GM18499 (cell line): ENCODE measurements around the gene ERVH48-1.
"Not testable (repeated sequence)": the region's sequence is repeated elsewhere in the genome, so short reads cannot be mapped to it uniquely, and the experiment has no call there.

Experiments
- ATAC-seq: cut with Tn5 transposase; IDR thresholded peaks from one replicate; pipeline ENCODE4 v1.9.1; 2021; ENCODE audit warnings: moderate number of reproducible peaks; ENCODE audit not compliant: insufficient read depth, unreplicated experiment

Gene ERVH48-1

DNA sequence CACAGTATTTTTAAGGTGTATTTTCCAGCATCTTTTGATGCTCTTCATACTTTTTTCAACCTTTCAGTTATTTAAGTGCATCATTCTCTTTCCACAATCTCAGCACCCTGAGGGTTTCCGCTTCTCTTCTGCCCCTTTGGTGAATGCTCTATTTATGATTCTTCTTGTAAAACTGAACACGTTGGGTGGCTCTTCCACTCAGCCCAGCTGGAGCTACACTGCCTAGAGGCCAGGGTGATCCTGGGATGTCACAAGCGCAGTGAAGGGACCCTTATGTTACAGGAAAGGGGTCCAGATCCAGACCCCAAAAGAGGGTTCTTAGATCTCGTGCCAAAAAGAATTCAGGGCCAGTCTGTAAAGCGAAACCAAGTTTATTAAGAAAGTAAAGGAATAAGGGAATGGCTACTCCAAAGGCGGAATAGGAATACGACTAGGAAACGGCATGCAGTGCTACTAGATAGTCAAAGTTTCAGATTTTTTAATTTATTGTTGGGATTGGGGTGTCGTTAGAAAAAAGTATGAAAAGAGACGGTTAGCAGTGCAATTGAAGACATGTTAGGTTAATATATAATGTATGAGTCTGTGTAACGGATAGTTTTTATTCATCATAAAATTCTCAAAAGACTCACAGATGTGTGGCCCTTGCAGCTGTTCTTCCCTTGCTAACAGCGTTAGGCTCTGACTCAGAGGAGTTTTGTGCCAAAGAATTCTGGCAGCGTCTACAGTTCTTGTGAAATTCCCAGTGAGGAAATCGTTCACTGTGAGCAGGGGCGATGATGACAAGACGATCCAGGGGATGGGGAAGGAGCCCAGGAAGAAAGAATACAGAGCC is 14.4 kb upstream of the ERVH48-1 start:
- ATAC-seq: no peak

DNA sequence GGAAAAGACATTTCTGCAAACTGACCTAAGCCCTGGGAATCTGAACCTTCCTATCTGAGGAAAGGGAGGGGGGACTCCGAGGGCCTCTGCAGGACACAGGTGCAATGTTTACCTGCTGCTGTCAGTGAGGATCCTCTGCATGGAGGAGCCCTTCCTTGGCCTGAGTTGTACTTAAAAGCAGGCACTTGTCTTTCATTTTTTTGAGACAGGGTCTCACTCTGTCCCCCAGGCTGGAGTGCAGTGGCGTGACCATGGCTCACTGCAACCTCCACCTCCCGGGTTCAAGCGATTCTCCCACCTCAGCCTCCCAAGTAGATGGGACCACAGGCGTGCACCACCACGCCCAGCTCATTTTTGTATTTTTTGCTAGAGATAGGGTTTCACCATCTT is 13.2 kb upstream of the ERVH48-1 start:
- ATAC-seq: not testable (repeated sequence)

DNA sequence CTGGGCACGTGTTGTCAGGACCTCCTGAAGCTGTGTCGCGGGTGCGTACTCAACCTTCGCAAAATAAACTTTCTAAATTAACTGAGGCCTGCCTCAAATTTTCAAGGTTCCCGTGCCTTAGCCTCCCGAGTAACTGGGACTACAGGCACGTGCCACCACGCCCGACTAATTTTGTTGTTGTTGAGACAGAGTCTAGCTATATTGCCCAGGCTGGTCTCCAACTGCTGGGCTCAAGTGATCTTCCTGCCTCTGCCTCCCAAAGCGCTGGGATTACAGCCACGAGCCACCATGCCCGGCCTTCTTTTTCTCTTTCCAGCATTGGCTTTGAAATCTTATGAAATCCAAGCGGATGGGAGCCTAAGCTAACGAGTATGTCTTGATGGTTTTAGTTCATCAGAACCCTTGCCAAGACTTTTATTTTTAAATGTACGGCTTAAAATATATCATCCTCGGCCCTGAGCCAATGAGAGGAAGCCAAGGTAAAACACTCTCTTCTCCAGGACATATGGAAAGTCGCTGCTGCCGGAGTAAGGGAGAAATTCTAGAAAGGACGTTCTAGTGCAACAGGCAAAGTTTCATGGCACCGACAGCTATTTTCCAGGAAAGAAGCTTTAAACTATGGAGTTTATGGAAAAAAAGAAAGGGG is 12.7 kb upstream of the ERVH48-1 start:
- ATAC-seq: no peak

DNA sequence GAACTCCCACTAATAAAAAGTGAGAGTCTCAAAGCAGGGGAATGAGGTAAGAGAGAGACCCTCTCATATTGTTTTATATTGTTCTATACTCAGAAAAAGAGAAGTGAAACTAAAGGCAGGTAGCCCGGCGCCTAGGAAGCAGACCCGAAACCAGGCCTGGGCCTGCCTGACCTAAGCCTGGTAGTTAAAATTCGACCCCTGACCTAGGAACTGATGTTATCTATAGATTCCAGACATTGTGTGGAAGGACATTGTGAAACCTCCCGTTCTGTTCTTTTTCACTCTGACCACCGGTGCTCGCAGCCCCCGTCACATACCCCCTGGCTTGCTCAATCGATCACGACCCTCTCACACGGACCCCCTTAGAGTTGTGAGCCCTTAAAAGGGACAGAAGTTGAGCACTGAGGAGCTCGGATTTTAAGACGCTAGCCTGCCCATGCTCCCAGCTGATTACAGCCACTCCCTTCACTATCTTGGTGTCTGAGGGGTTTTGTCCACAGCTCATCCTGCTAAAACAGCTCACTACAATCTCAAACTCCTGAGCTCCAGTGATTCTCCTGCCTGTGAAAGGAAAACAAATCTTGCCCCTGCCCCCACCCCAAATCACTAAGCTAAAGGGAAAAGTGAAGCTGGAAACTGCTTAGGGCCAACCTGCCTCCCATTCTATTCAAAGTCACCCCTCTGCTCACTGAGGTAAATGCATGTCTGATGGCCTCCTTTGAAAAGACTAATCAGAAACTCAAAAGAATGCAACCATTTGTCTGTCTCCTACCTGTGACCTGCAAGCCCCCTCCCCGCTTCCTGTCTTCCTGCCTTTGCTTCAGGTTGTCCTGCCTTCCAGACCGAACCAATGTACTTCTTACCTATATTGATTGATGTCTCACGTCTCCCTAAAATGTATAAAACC is 11.9 kb upstream of the ERVH48-1 start:
- not testable (repeated sequence) for ATAC-seq

DNA sequence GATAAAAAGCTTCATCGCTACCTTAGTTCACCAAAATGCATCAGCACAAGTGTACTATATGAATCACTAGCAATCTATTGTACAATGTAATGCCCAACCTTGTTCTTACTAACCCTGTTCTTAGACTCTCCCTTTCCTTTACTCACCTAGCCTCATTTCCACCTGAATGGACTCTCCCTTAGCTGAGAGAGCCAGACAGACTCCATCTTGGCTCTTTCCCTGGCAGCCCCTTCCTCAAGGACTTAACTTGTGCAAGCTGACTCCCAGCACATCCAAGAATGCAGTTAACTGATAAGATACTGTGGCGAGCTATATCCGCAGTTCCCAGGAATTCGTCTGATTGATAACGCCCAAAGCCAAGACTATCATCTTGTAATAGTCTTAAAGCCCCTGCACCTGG is 10.9 kb upstream of the ERVH48-1 start:
- not testable (repeated sequence) for ATAC-seq

DNA sequence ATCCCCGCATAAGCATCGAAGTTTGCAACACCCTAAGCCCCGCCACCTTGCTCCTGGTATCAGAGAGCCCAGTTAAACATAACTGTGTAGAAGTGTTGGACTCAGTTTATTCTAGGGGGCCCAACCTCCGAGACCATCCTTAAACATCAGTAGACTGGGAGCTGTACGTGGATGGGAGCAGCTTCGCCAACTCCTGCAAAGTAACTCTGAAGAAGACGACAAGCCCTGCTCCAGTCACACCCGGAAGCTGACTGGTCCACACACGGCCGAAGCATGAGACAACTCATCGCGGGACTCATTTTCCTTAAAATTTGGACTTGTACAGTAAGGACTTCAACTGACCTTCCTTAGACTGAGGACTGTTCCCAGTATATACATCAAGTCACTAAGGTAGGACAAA is 8.5 kb upstream of the ERVH48-1 start:
- ATAC-seq: not testable (repeated sequence)

DNA sequence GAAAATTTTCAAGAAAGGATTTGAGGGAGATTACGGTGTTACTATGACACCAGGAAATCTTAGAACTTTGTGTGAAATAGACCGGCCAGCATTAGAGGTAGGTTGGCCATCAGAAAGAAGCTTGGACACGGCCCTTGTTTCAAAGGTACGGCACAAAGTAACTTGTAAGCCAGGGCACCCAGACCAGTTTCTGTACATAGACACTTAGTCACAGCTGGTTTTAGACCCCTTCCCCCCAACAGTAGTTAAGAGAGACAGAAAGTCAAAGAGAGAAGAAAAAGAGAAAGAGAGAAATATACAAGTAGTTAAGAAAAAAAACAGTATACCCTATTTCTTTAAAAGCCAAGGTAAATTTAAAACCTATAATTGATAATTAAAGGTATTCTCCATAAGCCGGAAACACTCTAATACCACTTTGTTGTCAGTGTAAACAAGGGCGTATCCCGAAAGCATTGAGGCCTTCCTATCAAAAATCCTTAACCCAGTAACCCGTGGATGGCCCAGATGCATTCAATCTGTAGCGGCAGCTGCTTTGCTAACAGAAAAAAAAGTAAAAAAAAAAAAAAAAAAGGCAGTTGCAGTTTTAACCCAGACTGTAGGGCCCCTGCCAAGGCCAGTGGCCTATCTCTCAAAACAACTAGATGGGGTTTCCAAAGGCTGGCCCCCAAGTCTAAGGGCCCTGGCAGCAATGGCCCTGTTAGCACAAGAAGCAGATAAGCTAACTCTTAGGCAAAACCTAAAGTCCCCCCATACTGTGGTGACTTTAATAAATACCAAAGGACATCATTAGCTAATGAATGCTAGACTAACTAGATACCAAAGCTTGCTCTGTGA is 7.9 kb upstream of the ERVH48-1 start:
- ATAC-seq: not testable (repeated sequence)

DNA sequence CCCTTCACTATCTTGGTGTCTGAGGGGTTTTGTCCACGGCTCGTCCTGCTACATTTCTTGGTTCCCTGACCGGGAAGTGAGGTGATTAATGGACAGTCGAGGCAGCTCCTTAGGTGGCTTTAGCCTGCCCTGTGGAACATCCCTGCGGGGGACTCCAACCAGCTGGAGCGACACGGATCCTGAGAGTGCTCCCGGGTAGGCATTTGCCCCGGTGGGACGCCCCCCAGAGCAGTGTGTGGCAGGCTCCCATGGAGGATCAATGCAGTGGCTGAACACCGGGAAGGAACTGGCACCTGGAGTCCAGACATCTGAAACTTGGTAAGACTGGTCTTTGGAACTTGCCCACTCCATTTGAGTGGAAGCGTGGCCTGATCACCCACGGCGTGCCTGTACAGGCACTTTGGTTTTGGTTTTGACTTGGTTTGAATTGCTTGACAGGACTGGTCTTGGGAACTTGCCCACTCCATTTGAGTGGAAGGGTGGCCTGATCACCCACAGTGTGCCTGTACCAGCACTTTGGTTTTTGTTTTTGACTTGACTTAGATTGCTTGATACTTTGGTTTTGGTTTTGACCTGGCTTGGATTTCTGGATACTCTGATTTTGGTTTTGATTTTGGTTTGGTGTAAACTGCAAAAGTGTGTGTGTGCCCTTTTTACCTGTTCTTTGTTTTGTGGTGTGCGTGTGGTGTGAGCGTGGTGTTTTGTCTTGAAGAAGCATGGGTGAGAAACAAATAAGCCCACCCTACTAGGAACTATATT is 7.1 kb upstream of the ERVH48-1 start:
- ATAC-seq: not testable (repeated sequence)

DNA sequence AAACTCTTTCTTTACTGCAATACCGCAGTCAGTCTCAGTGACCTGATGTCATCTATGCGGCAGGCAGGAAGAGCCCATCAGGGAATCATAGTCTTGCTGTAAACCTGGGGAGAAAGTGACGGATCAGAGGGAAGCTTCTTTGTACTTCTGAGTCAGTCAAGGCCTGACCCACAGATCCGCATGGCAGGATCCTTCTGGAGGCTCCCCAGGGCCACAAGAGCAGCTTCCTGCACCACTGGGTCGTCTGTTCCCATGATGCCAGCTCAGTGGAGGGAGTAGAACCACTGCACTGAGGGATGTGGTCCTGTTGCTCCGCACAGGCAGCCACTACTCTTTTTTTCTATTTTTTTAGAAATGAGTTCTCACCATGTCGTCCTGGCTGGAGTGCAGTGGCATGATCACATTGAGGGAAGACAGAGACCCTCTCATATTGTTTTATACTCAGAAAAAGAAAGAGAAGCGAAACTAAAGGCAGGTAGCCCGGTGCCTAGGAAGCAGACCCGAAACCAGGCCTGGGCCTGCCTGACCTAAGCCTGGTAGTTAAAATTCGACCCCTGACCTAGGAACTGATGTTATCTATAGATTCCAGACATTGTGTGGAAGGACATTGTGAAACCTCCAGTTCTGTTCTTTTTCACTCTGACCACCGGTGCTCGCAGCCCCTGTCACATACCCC is 6.3 kb upstream of the ERVH48-1 start:
- no peak for ATAC-seq

DNA sequence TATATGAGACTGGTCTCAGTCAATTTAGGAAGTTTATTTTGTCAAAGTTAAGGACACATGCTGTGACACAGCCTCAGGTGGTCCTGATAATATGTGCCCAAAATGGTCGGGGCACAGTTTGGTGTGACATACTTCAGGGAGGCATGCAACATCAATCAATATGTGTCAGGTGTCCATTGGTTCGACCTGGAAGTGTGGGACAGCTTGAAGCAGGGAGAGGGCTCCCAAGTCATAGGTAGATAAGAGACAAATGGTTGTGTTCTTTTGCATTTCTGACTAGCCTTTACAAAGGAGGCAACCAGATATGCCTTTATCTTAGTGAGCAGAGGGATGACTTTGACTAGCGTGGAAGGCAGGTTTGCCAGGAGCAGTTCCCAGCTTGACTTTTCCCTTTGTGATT is 4.5 kb upstream of the ERVH48-1 start:
- ATAC-seq: no peak

DNA sequence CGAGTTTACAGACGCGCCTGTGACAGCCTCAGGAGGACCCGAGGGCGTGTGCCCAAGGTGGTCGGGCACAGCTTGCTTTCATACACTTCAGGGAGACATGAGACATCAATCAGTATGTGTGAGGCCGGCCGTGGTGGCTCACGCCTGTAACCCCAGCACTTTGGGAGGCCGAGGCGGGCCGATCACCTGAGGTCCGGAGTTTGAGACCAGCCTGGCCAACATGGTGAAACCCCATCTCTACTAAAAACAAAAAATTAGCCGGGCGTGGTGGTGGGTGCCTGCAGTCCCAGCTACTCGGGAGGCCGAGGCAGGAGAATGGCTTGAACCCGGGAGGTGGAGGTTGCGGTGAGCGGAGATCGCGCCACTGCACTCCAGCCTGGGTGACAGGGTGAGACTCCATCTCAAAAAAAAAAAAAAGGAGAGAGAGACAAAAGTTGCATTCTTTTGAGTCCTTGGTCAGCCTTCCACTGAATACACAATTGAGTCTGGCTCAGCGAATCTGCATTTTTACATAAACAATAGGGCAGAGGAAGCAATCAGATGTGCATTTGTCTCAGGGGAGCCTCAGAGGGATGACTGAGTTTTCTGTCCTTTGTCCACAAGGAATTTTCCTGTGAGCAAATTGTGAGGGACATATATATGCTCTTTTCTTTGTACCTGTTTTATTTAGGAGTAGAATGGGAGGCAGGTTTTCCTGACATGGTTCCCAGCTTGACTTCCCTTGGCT is 2.2 kb upstream of the ERVH48-1 start:
- ATAC-seq: not testable (repeated sequence)

DNA sequence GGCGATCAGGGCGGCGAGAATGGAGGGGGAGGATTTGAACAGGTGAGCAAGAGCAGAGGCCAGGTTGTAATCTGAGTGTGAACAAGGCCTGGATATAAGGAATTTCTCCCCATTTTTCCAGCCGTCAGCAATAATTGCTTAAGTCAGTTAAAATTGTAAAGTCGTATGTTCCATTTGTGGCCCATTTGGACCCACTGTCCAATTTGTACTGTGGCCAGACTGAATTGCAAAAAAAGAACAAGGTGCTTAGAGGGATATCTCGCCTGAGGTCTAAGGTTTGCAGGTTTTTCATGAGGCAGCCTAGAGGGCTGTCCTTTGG is 1.0 kb downstream of the ERVH48-1 start:
- ATAC-seq: no peak

DNA sequence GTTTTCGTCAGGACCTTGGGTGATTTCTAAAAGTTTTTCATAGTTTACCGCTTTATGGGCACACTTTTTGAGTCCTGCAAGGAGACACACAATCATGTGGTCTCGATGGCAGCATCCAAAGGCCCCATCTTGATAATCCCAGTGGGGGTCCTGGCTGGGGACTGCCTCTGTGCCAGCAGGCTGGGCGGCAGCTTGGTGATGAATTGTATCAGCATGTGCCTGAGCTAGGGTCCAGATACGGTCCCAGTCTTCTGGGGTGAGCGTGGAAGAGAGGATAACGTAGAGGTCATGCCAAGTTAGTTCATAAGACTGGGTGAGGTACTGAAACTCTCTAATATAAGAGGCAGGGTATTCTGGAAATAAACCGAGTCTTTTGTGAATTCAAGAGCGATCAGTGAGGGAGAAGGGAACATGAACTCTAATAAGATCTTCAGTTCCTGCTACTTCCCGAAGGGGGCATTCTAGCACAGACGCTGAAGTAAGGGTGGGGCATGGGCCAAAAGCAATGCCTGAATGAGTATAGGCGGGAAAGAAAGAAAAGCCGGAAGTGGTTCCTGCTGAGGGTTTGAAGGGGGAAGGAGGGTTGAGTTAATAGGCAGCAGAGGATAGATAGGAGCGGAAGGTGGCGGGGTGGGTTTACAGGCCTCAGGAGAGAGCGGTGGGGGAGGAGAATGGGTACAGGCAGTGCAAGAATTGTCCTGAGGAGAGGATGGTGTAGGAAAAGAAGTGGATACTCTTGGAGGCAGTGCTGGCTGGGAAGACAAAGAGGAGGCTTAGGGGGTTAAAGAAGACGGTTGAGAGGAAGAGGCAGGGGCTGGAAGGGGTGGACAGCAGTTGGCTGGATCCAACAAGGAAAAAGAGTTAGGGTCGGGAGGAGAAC is 1.6 kb downstream of the ERVH48-1 start:
- ATAC-seq: no peak

DNA sequence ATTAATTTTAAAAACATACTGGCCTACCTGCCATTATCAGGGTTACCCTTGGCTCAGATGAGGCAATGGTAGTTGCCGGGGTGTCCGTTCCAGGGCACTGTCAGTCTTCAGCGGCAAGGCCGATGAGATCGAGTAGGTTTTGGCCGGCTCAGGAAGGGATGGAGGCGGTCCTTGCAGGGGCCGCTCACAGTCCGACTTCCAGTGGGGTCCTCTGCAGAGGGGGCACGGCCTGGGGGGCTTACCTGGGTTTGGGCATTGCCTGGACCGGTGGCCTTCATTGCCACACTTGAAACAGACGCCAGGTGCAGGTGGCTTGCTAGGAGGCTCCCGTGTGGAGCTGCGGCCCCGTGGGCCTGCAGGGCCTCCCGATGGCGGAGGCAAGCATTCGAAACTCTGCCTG is 2.5 kb downstream of the ERVH48-1 start:
- ATAC-seq: no peak

DNA sequence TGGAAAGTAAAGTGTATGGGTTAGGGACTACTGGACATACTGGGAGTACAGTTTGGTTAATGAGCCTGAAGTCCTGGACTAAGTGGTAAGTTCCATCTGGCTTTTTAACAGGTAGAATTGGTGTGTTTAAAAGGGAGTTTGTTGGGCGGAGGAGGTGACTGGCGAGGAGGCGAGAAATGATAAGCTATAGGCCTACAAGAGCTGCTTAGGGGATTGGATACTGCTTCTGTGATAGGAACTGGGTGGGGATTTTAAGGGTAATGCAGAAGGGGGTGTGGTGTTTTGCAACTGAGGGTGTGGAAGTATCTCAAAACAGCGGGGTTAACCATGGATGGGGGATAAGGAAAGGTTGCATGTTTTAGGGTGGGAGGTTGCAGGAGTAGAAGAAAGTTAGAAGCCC is 3.5 kb downstream of the ERVH48-1 start:
- no peak for ATAC-seq

DNA sequence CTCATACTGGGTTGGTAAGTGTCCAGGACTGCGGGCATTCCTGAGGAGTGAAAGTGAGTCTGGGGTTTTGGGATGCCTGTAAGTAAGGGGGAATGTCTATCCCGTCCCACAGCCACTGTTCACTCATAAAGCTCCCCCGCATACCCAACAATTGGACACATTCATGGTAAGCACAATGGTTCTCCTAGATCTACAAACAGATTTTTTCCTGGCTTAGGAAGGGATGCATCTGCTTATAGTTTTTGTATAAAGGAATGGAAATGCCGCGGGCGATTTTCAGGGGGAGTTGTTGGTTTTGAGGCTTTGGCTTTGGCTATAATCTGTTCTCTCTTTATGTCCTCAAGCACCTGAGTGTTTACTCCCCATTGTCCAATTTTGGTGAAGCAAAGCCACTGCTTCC is 7.1 kb downstream of the ERVH48-1 start:
- no peak for ATAC-seq

DNA sequence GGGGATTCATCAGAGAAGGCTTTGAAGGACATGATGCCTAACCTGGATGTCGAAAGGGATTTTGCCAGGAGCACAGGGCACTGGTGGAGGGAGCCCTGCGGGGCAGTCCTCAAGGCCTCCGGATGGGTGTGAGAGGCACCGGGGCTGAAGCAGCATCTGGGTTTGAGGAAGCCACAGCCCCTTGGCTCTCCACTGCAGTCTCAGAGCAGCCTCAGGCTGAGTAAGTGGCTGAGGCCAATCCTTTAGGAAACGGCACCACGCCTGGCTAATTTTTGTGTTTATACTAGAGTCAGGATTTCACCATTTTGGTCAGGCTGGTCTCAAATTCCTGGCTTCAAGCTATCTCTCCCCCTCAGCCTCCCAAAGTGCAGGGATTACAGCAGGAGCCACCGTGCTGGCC is 12.0 kb downstream of the ERVH48-1 start:
- ATAC-seq: no peak
